ENCODE data around the gene CCDC13. TPM values are rescaled to one million over a fixed set of nuclear protein-coding genes. Genes with fewer than 3 reads are reported as not detected.

The CCDC13 gene
- total and polyA plus RNA-seq, 4 donors: 0.42 to 2.3 (median 1.0) TPM

- Histone ChIP-seq H3K27me3 (ENCODE audit: control insufficient read depth in 4 of 4, insufficient read depth in 4 of 4, low read length in 3 of 4) (no peaks in the 10 kb centered on the region), H3K9me3 (ENCODE audit: control insufficient read depth in 4 of 4, low read length in 3 of 4) (no peaks in the 10 kb centered on the region), H3K36me3 (ENCODE audit: control insufficient read depth in 4 of 4, insufficient read depth in 3 of 4, low read depth in 1 of 4, low read length in 3 of 4) (no peaks in the 10 kb centered on the region), H3K4me1 (ENCODE audit: control insufficient read depth in 4 of 4, insufficient read depth in 4 of 4, low read length in 3 of 4) (peaks cover 0 to 8% (median 4%) of the 10 kb centered on the region in 4 donors), H3K9ac (ENCODE audit: low read depth in 1 of 2, low read length in 2 of 2) (no peak overlapping the region), H3K4me3 (ENCODE audit: low read depth in 1 of 3, low read length in 3 of 3) (no peak overlapping the region), H3K27ac (ENCODE audit: low read depth in 1 of 2, low read length in 2 of 2) (no peak overlapping the region)
- WGBS: 97% methylated on average over 9 of the region's 9 CpGs
- TF ChIP-seq SP1 (IDR thresholded peaks at IDR 0.05) (no peak), YY1 (IDR thresholded peaks at IDR 0.05) (no peak), ATF3 (IDR thresholded peaks at IDR 0.05) (no peak), MAX (IDR thresholded peaks at IDR 0.05) (no peak), REST (IDR thresholded peaks at IDR 0.05) (no peak), RAD21 (IDR thresholded peaks at IDR 0.05) (no peak), CTCF (IDR thresholded peaks at IDR 0.05; ENCODE audit: low read depth, low read length, missing input control) (no peak), FOXA2 (IDR thresholded peaks at IDR 0.05) (no peak)
- peak; percentile 12 for DNase-seq (ENCODE audit: low spot score)
These were observed 20.6 kb downstream of the CCDC13 start for GRCh38 chr3:42752441-42752840.

GRCh38 chr3:42751609-42752008 is 21.4 kb downstream of the CCDC13 start:
- DNase-seq (ENCODE audit: low spot score): no peak
- WGBS: 88% methylated on average over 9 of the region's 9 CpGs
- H3K27ac ChIP-seq (ENCODE audit: low read depth in 1 of 2, low read length in 2 of 2): no peak overlapping the region

More at GRCh38 chr3:42751609-42752008, 21.4 kb downstream of the CCDC13 start:
- Histone ChIP-seq H3K27me3 (ENCODE audit: control insufficient read depth in 4 of 4, insufficient read depth in 4 of 4, low read length in 3 of 4) (no peaks in the 10 kb centered on the region), H3K4me3 (ENCODE audit: low read depth in 1 of 3, low read length in 3 of 3) (no peak overlapping the region), H3K9me3 (ENCODE audit: control insufficient read depth in 4 of 4, low read length in 3 of 4) (no peaks in the 10 kb centered on the region), H3K36me3 (ENCODE audit: control insufficient read depth in 4 of 4, insufficient read depth in 3 of 4, low read depth in 1 of 4, low read length in 3 of 4) (no peaks in the 10 kb centered on the region), H3K4me1 (ENCODE audit: control insufficient read depth in 4 of 4, insufficient read depth in 4 of 4, low read length in 3 of 4) (peaks cover 0 to 11% (median 4%) of the 10 kb centered on the region in 4 donors), H3K9ac (ENCODE audit: low read depth in 1 of 2, low read length in 2 of 2) (no peak overlapping the region)
- TF ChIP-seq SP1 (IDR thresholded peaks at IDR 0.05) (no peak), ZBTB33 (IDR thresholded peaks at IDR 0.05) (no peak), RXRA (IDR thresholded peaks at IDR 0.05) (no peak), JUND (IDR thresholded peaks at IDR 0.05) (no peak), MAX (IDR thresholded peaks at IDR 0.05) (no peak), REST (IDR thresholded peaks at IDR 0.05) (no peak), NR2F2 (IDR thresholded peaks at IDR 0.05) (no peak), EGR1 (IDR thresholded peaks at IDR 0.05; ENCODE audit: low read depth in 2 of 2) (no peak)

All from liver (tissue), 9 donors.